A673 (cell line): ENCODE results near the gene WWC1. TPM values are rescaled to one million over a fixed set of nuclear protein-coding genes. Genes with fewer than 3 reads are reported as not detected.

Experiments
- BruUV-seq: library from RNA; stranded (reverse); fragments of 400-500 nt; replicated peaks from 2 replicates; lab custom pipeline; 2021; lab: Mats Ljungman, UMichigan
- CTCF ChIA-PET: fragments of 300-600 bp; sonication (Branson Sonifier 250); formaldehyde crosslinking; loops from one replicate; lab custom pipeline; 2022; ENCODE audit warnings: antibody characterized with exemption; lab: Charles Lee
- POLR2A ChIA-PET: fragments of 300-600 bp; sonication (Branson Sonifier 250); formaldehyde crosslinking; loops from one replicate; lab custom pipeline; 2022; ENCODE audit warnings: antibody characterized with exemption; ENCODE audit not compliant: low non-redundant PET; lab: Charles Lee
- DNase-seq: peaks from one replicate; pipeline ENCODE4 v3.0.0-alpha.2; 2015; ENCODE audit warnings: low spot score
- H3K27ac ChIP-seq: fragments of 200-600 bp; sonication (generic); 2 replicates; pipeline ENCODE4 v1.5.1; 2016; ENCODE audit warnings: mixed run types, low read depth, mild to moderate bottlenecking, mixed read lengths, antibody characterized with exemption, low read length; ENCODE audit not compliant: poor library complexity, severe bottlenecking
- H3K27me3 ChIP-seq: fragments of 200-600 bp; sonication (generic); replicated peaks from 2 replicates; pipeline ENCODE4 v1.6.1; 2017; ENCODE audit warnings: mixed run types, low read depth, mild to moderate bottlenecking, mixed read lengths, antibody characterized with exemption, low read length; ENCODE audit not compliant: insufficient read depth, poor library complexity
- H3K36me3 ChIP-seq: fragments of 200-600 bp; sonication (generic); 2 replicates; pipeline ENCODE4 v1.6.1; 2016; ENCODE audit warnings: mixed run types, mild to moderate bottlenecking, mixed read lengths, antibody characterized with exemption, low read length; ENCODE audit not compliant: insufficient read depth, poor library complexity, severe bottlenecking
- H3K4me1 ChIP-seq: fragments of 200-600 bp; sonication (generic); 2 replicates; pipeline ENCODE4 v1.6.1; 2017; ENCODE audit warnings: mixed run types, mild to moderate bottlenecking, mixed read lengths, antibody characterized with exemption, low read length; ENCODE audit not compliant: insufficient read depth, poor library complexity, severe bottlenecking
- H3K4me3 ChIP-seq: fragments of 200-600 bp; sonication (generic); 2 replicates; pipeline ENCODE4 v1.5.1; 2016; ENCODE audit warnings: low read depth, mixed run types, mild to moderate bottlenecking, mixed read lengths, low read length; ENCODE audit not compliant: poor library complexity, severe bottlenecking
- H3K9me3 ChIP-seq: fragments of 200-600 bp; sonication (generic); 2 replicates; pipeline ENCODE4 v1.6.1; 2016; ENCODE audit warnings: mixed run types, low read depth, mild to moderate bottlenecking, mixed read lengths, antibody characterized with exemption, low read length; ENCODE audit not compliant: poor library complexity, severe bottlenecking
- CTCF ChIP-seq: fragments of 300-800, 200-600 bp; sonication (generic); conservative IDR thresholded peaks from 2 replicates; pipeline ENCODE4 v1.5.1; 2017; ENCODE audit warnings: low read depth, mild to moderate bottlenecking, antibody characterized with exemption, low read length, moderate library complexity, mixed read lengths
- EZH2 ChIP-seq: fragments of 200-600 bp; sonication (generic); IDR thresholded peaks from 2 replicates; pipeline ENCODE4 v1.6.1; 2017; ENCODE audit warnings: borderline replicate concordance, low read depth, mild to moderate bottlenecking, mixed read lengths, antibody characterized with exemption, low read length; ENCODE audit not compliant: poor library complexity, severe bottlenecking
- intact Hi-C: fragments of 100-400 bp; cut with micrococcal nuclease; formaldehyde crosslinking; loops from one replicate; pipeline ENCODE4 v1.10.0; 2022; ENCODE audit not compliant: unreplicated experiment
- total RNA-seq: library from RNA; stranded (reverse); gene quantifications from 2 replicates; pipeline ENCODE4 v1.2.3, GENCODE V29; 2021

WWC1 gene
- total RNA-seq, 1 experiment from 2014 or later: 8.8 TPM

GRCh38 chr5:168347368-168348083 is 56.1 kb downstream of the WWC1 start:
- no peak for DNase-seq
- Histone ChIP-seq H3K27ac (no peak overlapping the region), H3K9me3 (no peaks in the 10 kb centered on the region), H3K27me3 (no peaks in the 10 kb centered on the region), H3K4me3 (no peak overlapping the region), H3K4me1 (no peaks in the 10 kb centered on the region), H3K36me3 (no peaks in the 10 kb centered on the region)
- intact Hi-C loops: no loop called here
- CTCF ChIA-PET: no interaction called here
- POLR2A ChIA-PET: interaction anchor here (0.5 kb wide), 1 partner anchor 35 kb away, joined by 17 read pairs; no protein-coding TSS in a partner anchor
- no TSS peak for BruUV-seq
- TF ChIP-seq CTCF (no peak), EZH2 (no peak)

DNA sequence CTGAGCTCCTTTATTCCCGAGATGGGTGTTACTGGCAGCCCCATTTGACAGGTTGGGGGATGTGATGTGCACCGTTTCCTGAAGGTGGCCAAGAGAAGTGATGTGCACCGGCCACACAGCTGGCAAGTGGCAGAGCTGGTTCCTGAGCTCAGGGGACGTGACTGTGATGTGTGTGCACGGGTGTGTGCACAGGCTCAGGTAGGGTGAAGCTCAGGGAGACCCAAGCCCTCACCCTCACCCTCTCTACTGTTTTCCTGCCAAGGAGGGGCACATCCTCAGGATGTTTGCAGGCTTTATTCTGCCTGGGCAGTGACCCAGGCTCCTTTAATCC is 56.6 kb downstream of the WWC1 start:
- no peak overlapping the region for H3K27ac ChIP-seq
- H3K4me1 ChIP-seq: no peaks in the 10 kb centered on the region
- ChIA-PET CTCF (no interaction called here), POLR2A (interaction anchor here (0.5 kb wide), 1 partner anchor 35 kb away, joined by 17 read pairs; no protein-coding TSS in a partner anchor)
- DNase-seq: no peak
- no peak overlapping the region for H3K4me3 ChIP-seq
- no peaks in the 10 kb centered on the region for H3K9me3 ChIP-seq
- no TSS peak for BruUV-seq
- intact Hi-C loops: no loop called here
- H3K36me3 ChIP-seq: no peaks in the 10 kb centered on the region
- no peaks in the 10 kb centered on the region for H3K27me3 ChIP-seq
- no peak for TF ChIP-seq EZH2
- TF ChIP-seq CTCF: no peak

GRCh38 chr5:168350315-168350714 is 58.9 kb downstream of the WWC1 start:
- intact Hi-C loops: no loop called here
- H3K36me3 ChIP-seq: no peaks in the 10 kb centered on the region
- H3K27me3 ChIP-seq: no peaks in the 10 kb centered on the region
- DNase-seq: no peak
- no peak overlapping the region for H3K4me3 ChIP-seq
- ChIA-PET POLR2A (no interaction called here), CTCF (no interaction called here)
- no peak for TF ChIP-seq CTCF
- TF ChIP-seq EZH2: no peak
- no TSS peak for BruUV-seq
- no peaks in the 10 kb centered on the region for H3K9me3 ChIP-seq
- no peaks in the 10 kb centered on the region for H3K4me1 ChIP-seq
- H3K27ac ChIP-seq: no peak overlapping the region
